Effector CD4-positive, alpha-beta T cell (primary cell): ENCODE results near the gene SGSM1.
"Not testable (repeated sequence)": the region's sequence is repeated elsewhere in the genome, so short reads cannot be mapped to it uniquely, and the experiment has no call there.

Experiments
- DNase-seq: peaks from one replicate; pipeline ENCODE4 v3.0.0-alpha.2; 2020

SGSM1 gene

GRCh38 chr22:24837517-24837916 is 31.5 kb downstream of the SGSM1 start:
- not testable (repeated sequence) for DNase-seq

- no peak for DNase-seq
Observed at GRCh38 chr22:24841261-24841660, 35.2 kb downstream of the SGSM1 start.

GRCh38 chr22:24843048-24843447 is 37.0 kb downstream of the SGSM1 start:
- no peak for DNase-seq

- DNase-seq = no peak
Observed at GRCh38 chr22:24845041-24845898, 39.3 kb downstream of the SGSM1 start.

- DNase-seq = no peak
Observed at GRCh38 chr22:24847490-24847889, 41.5 kb downstream of the SGSM1 start.

- no peak for DNase-seq
Observed at GRCh38 chr22:24848559-24849168, 42.7 kb downstream of the SGSM1 start.

GRCh38 chr22:24855794-24856193 is 49.8 kb downstream of the SGSM1 start:
- DNase-seq = no peak

- DNase-seq = no peak
Observed at GRCh38 chr22:24857576-24857975, 51.6 kb downstream of the SGSM1 start.

- DNase-seq = no peak
Observed at GRCh38 chr22:24859587-24859986, 53.6 kb downstream of the SGSM1 start.

GRCh38 chr22:24865508-24865907 is 59.5 kb downstream of the SGSM1 start:
- DNase-seq = no peak

GRCh38 chr22:24867323-24868022 is 61.5 kb downstream of the SGSM1 start:
- DNase-seq = no peak

- no peak for DNase-seq
Observed at GRCh38 chr22:24868979-24869378, 63.0 kb downstream of the SGSM1 start.

GRCh38 chr22:24871611-24872205 is 65.7 kb downstream of the SGSM1 start:
- no peak for DNase-seq

GRCh38 chr22:24873226-24873625 is 67.2 kb downstream of the SGSM1 start:
- no peak for DNase-seq

GRCh38 chr22:24875862-24876506 is 70.0 kb downstream of the SGSM1 start:
- no peak for DNase-seq

- no peak for DNase-seq
Observed at GRCh38 chr22:24876700-24877099, 70.7 kb downstream of the SGSM1 start.

- no peak for DNase-seq
Observed at GRCh38 chr22:24878969-24879368, 73.0 kb downstream of the SGSM1 start.

- no peak for DNase-seq
Observed at GRCh38 chr22:24883432-24883831, 77.4 kb downstream of the SGSM1 start.

- DNase-seq = no peak
Observed at GRCh38 chr22:24887260-24887659, 81.2 kb downstream of the SGSM1 start.

- no peak for DNase-seq
Observed at GRCh38 chr22:24893341-24894070, 87.5 kb downstream of the SGSM1 start.

GRCh38 chr22:24894220-24894975 is 88.4 kb downstream of the SGSM1 start:
- no peak for DNase-seq
